HL-60 (cell line): ENCODE measurements around the gene CCSER2.

Experiments
- DNase-seq, 2 experiments: peaks; one replicate each; pipeline ENCODE4 v3.0.0-alpha.2; 2010 to 2020; ENCODE audit warnings: low read depth in 1 of 2, low spot score in 1 of 2
- H3K27ac ChIP-seq: fragments of 250-450 bp; sonication (Bioruptor Pico); replicated peaks from 2 replicates; pipeline ENCODE4 v1.5.1; 2020; ENCODE audit warnings: mild to moderate bottlenecking, moderate library complexity
- H3K27me3 ChIP-seq: fragments of 250-450 bp; sonication (Bioruptor Pico); 2 replicates; pipeline ENCODE4 v1.5.1; 2021; ENCODE audit warnings: mild to moderate bottlenecking, moderate library complexity; ENCODE audit not compliant: insufficient read depth, poor library complexity, severe bottlenecking
- H3K4me3 ChIP-seq: replicated peaks from 2 replicates; pipeline ENCODE4 v1.5.1; 2011; ENCODE audit warnings: mild to moderate bottlenecking, control low read depth, low read length; ENCODE audit not compliant: insufficient read depth
- GABPA ChIP-seq: IDR thresholded peaks from 2 replicates; pipeline ENCODE4 v1.6.1; 2012; ENCODE audit warnings: low read depth
- POLR2AphosphoS5 ChIP-seq: IDR thresholded peaks from 2 replicates; pipeline ENCODE4 v1.6.1; 2012; ENCODE audit warnings: low read depth
- SPI1 ChIP-seq: IDR thresholded peaks from 2 replicates; pipeline ENCODE4 v1.6.1; 2012; ENCODE audit warnings: low read depth, mild to moderate bottlenecking, borderline replicate concordance
- TF ChIP-seq, protein P1 (sequence below): IDR thresholded peaks from one replicate; pipeline ENCODE4 v1.5.1; 2011; ENCODE audit warnings: low read length, control low read depth, inconsistent platforms; ENCODE audit not compliant: insufficient read depth
- TF ChIP-seq, protein P2 (sequence below): IDR thresholded peaks from 2 replicates; pipeline ENCODE4 v1.6.1; 2012; ENCODE audit warnings: low read depth; ENCODE audit not compliant: insufficient replicate concordance

CCSER2 gene

DNA sequence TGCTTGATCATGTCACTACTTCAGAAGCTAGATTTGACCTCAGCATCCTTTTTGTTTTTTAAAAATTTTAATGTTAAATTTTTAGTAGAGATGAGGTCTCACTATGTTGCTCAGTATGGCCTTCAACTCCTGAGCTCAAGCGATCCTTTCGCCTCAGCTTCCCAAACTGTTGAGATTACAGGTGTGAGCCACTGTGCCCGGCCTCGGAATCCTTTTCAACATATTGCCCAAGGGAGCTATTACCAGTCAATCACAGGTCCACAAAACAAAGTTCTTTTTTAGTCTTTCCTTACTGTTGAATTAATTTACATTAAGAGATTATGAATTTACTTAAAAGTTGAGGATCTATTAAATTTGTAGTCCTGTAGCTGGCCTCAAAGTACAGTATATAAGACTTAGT is 37.7 kb downstream of the CCSER2 start:
- Histone ChIP-seq H3K4me3 (no peak overlapping the region), H3K27me3 (no peaks in the 10 kb centered on the region), H3K27ac (no peak overlapping the region)
- no peak for DNase-seq
- TF ChIP-seq, protein P1, sequence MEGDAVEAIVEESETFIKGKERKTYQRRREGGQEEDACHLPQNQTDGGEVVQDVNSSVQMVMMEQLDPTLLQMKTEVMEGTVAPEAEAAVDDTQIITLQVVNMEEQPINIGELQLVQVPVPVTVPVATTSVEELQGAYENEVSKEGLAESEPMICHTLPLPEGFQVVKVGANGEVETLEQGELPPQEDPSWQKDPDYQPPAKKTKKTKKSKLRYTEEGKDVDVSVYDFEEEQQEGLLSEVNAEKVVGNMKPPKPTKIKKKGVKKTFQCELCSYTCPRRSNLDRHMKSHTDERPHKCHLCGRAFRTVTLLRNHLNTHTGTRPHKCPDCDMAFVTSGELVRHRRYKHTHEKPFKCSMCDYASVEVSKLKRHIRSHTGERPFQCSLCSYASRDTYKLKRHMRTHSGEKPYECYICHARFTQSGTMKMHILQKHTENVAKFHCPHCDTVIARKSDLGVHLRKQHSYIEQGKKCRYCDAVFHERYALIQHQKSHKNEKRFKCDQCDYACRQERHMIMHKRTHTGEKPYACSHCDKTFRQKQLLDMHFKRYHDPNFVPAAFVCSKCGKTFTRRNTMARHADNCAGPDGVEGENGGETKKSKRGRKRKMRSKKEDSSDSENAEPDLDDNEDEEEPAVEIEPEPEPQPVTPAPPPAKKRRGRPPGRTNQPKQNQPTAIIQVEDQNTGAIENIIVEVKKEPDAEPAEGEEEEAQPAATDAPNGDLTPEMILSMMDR = no peak
- TF ChIP-seq GABPA (no peak), POLR2AphosphoS5 (no peak), SPI1 (no peak)
- TF ChIP-seq, protein P2, sequence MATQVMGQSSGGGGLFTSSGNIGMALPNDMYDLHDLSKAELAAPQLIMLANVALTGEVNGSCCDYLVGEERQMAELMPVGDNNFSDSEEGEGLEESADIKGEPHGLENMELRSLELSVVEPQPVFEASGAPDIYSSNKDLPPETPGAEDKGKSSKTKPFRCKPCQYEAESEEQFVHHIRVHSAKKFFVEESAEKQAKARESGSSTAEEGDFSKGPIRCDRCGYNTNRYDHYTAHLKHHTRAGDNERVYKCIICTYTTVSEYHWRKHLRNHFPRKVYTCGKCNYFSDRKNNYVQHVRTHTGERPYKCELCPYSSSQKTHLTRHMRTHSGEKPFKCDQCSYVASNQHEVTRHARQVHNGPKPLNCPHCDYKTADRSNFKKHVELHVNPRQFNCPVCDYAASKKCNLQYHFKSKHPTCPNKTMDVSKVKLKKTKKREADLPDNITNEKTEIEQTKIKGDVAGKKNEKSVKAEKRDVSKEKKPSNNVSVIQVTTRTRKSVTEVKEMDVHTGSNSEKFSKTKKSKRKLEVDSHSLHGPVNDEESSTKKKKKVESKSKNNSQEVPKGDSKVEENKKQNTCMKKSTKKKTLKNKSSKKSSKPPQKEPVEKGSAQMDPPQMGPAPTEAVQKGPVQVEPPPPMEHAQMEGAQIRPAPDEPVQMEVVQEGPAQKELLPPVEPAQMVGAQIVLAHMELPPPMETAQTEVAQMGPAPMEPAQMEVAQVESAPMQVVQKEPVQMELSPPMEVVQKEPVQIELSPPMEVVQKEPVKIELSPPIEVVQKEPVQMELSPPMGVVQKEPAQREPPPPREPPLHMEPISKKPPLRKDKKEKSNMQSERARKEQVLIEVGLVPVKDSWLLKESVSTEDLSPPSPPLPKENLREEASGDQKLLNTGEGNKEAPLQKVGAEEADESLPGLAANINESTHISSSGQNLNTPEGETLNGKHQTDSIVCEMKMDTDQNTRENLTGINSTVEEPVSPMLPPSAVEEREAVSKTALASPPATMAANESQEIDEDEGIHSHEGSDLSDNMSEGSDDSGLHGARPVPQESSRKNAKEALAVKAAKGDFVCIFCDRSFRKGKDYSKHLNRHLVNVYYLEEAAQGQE = no peak

DNA sequence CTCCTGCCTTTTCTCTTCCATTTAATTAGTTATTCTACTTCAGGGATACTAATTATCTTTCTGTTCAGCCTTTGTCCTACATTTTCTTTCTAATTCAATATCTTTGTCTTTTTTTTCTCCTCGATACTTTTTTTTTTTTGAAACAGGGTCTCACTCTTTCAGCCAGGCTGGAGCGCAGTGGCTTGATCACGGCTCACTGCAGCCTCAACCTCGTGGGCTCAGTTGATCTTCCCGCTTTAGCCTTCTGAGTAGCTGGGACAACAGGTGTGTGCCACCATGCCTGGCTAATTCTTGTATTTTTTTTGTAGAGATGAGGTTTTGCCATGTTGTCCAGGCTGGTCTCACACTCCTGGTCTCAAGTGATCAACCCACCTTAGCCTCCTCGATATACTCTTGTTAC is 38.9 kb downstream of the CCSER2 start:
- H3K4me3 ChIP-seq = no peak overlapping the region
- TF ChIP-seq POLR2AphosphoS5 (no peak), SPI1 (no peak), GABPA (no peak)
- TF ChIP-seq, protein P1 = no peak
- TF ChIP-seq, protein P2 = no peak
- no peak overlapping the region for H3K27ac ChIP-seq
- no peaks in the 10 kb centered on the region for H3K27me3 ChIP-seq
- no peak for DNase-seq

DNA sequence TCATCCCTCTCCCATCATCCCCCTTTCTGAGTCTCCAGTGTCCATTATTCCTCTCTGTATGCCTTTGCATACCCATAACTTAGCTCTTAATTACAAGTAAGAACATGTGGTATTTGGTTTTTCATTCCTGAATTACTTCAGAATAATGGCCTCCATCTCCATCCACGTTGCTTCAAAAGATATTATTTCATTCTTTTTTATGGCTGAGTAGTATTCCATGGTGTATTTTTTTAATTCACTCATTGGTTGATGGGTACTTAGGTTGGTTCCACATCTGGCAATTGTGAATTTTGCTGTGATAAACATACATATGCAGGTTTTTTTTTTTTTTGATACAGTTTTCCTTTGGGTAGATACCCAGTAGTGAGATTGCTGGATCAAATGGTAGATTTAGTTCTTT is 40.4 kb downstream of the CCSER2 start:
- no peak for DNase-seq
- Histone ChIP-seq H3K4me3 (no peak overlapping the region), H3K27me3 (no peaks in the 10 kb centered on the region), H3K27ac (no peak overlapping the region)
- TF ChIP-seq GABPA (no peak), POLR2AphosphoS5 (no peak), SPI1 (no peak)
- TF ChIP-seq, protein P1 = no peak
- TF ChIP-seq, protein P2 = no peak
